GM23248 (cell line): Measurements from ENCODE around the gene OR7C1.
"Not testable (repeated sequence)": the region's sequence is repeated elsewhere in the genome, so short reads cannot be mapped to it uniquely, and the experiment has no call there.

Source experiments
- EZH2 ChIP-seq: fragments of 200-600 bp; sonication (generic); IDR thresholded peaks from 2 replicates; pipeline ENCODE4 v1.6.1; 2018; ENCODE audit warnings: antibody characterized with exemption, mild to moderate bottlenecking; ENCODE audit not compliant: insufficient read depth, poor library complexity, severe bottlenecking
- EZH2phosphoT487 ChIP-seq: fragments of 200-600 bp; sonication (generic); IDR thresholded peaks from 2 replicates; pipeline ENCODE4 v1.6.1; 2018; ENCODE audit warnings: antibody characterized with exemption, moderate library complexity, mild to moderate bottlenecking, low read depth; ENCODE audit not compliant: insufficient read depth

DNA sequence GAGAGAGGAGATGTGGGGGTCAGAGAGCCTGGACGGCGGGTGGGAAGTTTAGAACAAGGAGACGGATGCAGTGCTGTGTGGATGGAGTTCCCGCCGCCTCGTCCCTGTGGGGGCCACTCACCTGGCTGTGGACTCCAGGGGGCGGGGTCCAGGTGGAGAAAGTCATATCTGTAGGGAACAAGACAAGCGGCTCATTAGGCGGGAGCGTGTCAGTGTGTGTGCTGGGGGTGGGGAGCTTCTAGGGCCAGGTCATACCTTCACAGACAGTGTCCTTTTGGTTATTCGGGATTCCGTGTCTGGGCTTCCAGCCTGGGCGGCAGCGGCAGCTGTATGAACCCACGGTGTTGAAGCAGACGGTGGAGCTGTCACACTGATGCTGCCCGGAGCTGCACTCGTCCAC lies 69.6 kb downstream of the OR7C1 start:
- TF ChIP-seq EZH2, EZH2phosphoT487: not testable (repeated sequence)
